Common myeloid progenitor, CD34-positive (primary cell): ENCODE measurements around the gene HSPE1.

Experiments
- CTCF ChIA-PET: fragments of 350-600 bp; sonication (Branson Sonifier 250); formaldehyde crosslinking; loops from one replicate; lab custom pipeline; 2021; ENCODE audit warnings: antibody characterized with exemption; lab: Charles Lee
- POLR2A ChIA-PET: fragments of 350-600 bp; sonication (Branson Sonifier 250); formaldehyde crosslinking; loops from one replicate; lab custom pipeline; 2021; ENCODE audit warnings: antibody characterized with exemption; lab: Charles Lee
- DNase-seq, 3 donors: peaks; one replicate each; pipeline versions ENCODE4 v3.0.0 to v3.0.0-alpha.2; 2013
- H3K27ac ChIP-seq, 2 experiments: 1 replicate in 1 of 2; 2 replicates in 1 of 2; pipeline ENCODE4 v1.7.0; 2013; ENCODE audit warnings: inconsistent platforms in 2 of 2, low read length in 2 of 2, mild to moderate bottlenecking in 2 of 2, low read depth in 1 of 2, moderate library complexity in 1 of 2; ENCODE audit not compliant: severe bottlenecking in 2 of 2, insufficient read depth in 1 of 2, poor library complexity in 1 of 2
- H3K27me3 ChIP-seq, 5 experiments: replicated peaks in 2 of 5; 1 replicate in 3 of 5; 2 replicates in 2 of 5; pipeline versions ENCODE4 v1.6.1 to v1.7.0; 2013; ENCODE audit warnings: low read length in 4 of 5, mild to moderate bottlenecking in 2 of 5, moderate library complexity in 2 of 5, inconsistent platforms in 1 of 5; ENCODE audit not compliant: insufficient read depth in 5 of 5, control insufficient read depth in 4 of 5
- H3K36me3 ChIP-seq, 4 experiments: 1 replicate in 2 of 4; 2 replicates in 2 of 4; pipeline versions ENCODE4 v1.6.1 to v1.7.0; 2013; ENCODE audit warnings: low read length in 3 of 4, control low read depth in 1 of 4, mild to moderate bottlenecking in 1 of 4; ENCODE audit not compliant: control insufficient read depth in 4 of 4, insufficient read depth in 4 of 4
- H3K4me1 ChIP-seq, 4 experiments: 1 replicate in 3 of 4; 2 replicates in 1 of 4; pipeline versions ENCODE4 v1.6.1 to v1.7.1; 2013; ENCODE audit warnings: low read length in 3 of 4, mild to moderate bottlenecking in 3 of 4, control low read depth in 1 of 4, inconsistent platforms in 1 of 4, moderate library complexity in 1 of 4; ENCODE audit not compliant: control insufficient read depth in 4 of 4, insufficient read depth in 4 of 4; ENCODE audit errors: control extremely low read depth in 1 of 4
- H3K4me3 ChIP-seq, 7 experiments: 1 replicate in 4 of 7; 2 replicates in 3 of 7; pipeline versions ENCODE4 v1.5.1 to v1.7.0; 2013; ENCODE audit warnings: mild to moderate bottlenecking in 7 of 7, low read length in 6 of 7, moderate library complexity in 6 of 7, inconsistent platforms in 2 of 7, low read depth in 2 of 7, control low read depth in 1 of 7; ENCODE audit not compliant: insufficient read depth in 4 of 7, control insufficient read depth in 1 of 7; ENCODE audit errors: extremely low read depth in 1 of 7
- H3K9me3 ChIP-seq, 5 experiments: 1 replicate in 4 of 5; 2 replicates in 1 of 5; pipeline versions ENCODE4 v1.6.1 to v1.7.1; 2013; ENCODE audit warnings: low read length in 4 of 5, mild to moderate bottlenecking in 2 of 5, inconsistent platforms in 1 of 5, low read depth in 1 of 5, moderate library complexity in 1 of 5; ENCODE audit not compliant: control insufficient read depth in 4 of 5, insufficient read depth in 2 of 5; ENCODE audit errors: control extremely low read depth in 1 of 5
- WGBS: methylation state at CpG from one replicate; pipeline ENCODE4 v1.1.5; 2013; ENCODE audit not compliant: insufficient coverage; 5-methylcytosine and 5-hydroxymethylcytosine counted together

HSPE1 gene

GRCh38 chr2:197497326-197497725 lies 2.9 kb upstream of the HSPE1 start:
- POLR2A ChIA-PET: no interaction called here
- no peak for DNase-seq

GRCh38 chr2:197498235-197498936 lies 1.8 kb upstream of the HSPE1 start:
- peak overlapping the region; percentile 52 to 97 (median 84) for H3K4me3 ChIP-seq
- ChIA-PET CTCF (no interaction called here), POLR2A (interaction anchor here (1.8 to 3.9 kb wide), 2 partner anchors 18 to 63 kb away, joined by 9 to 34 read pairs; partner anchors contain the start of genes MOB4 and SF3B1)
- DNase-seq: no peak
- 21% methylated on average over 9 of the region's 14 CpGs for WGBS
- no peaks in the 10 kb centered on the region for H3K27me3 ChIP-seq
- H3K9me3 ChIP-seq: no peaks in the 10 kb centered on the region
- H3K36me3 ChIP-seq: peaks cover 22 to 60% (median 37%) of the 10 kb centered on the region in 4 experiments
- H3K27ac ChIP-seq: peak overlapping the region; percentile 73 to 93
- H3K4me1 ChIP-seq: peaks cover 15 to 48% (median 31%) of the 10 kb centered on the region in 4 experiments

More at GRCh38 chr2:197497326-197497725, 2.9 kb upstream of the HSPE1 start:
- CTCF ChIA-PET: no interaction called here
- H3K9me3 ChIP-seq: no peaks in the 10 kb centered on the region
- H3K27me3 ChIP-seq: no peaks in the 10 kb centered on the region
- H3K36me3 ChIP-seq: peaks cover 25 to 64% (median 42%) of the 10 kb centered on the region in 4 experiments
- peak overlapping the region in 3 of 7 experiments; percentile 84 to 97 (median 92) for H3K4me3 ChIP-seq
- peaks cover 14 to 48% (median 29%) of the 10 kb centered on the region in 4 experiments for H3K4me1 ChIP-seq
- WGBS: 67% methylated on average over 1 of the region's 2 CpGs
- H3K27ac ChIP-seq: no peak overlapping the region

GRCh38 chr2:197498937-197499593 lies 1.1 kb upstream of the HSPE1 start:
- Histone ChIP-seq H3K4me1 (peaks cover 15 to 48% (median 31%) of the 10 kb centered on the region in 4 experiments), H3K4me3 (peak overlapping the region; percentile 52 to 97 (median 84)), H3K9me3 (no peaks in the 10 kb centered on the region), H3K27me3 (no peaks in the 10 kb centered on the region), H3K36me3 (peaks cover 26 to 61% (median 34%) of the 10 kb centered on the region in 4 experiments), H3K27ac (peak overlapping the region; percentile 73 to 93)
- WGBS: 0% methylated on average over 43 of the region's 46 CpGs
- ChIA-PET POLR2A (interaction anchor here (0.8 to 3.9 kb wide), 4 partner anchors 9 to 65 kb away, joined by 4 to 34 read pairs (median 7); partner anchors contain the start of genes MOB4 and SF3B1), CTCF (no interaction called here)
- peak in 2 of 3 donors; percentile 61 to 63 for DNase-seq

- peak in 2 of 3 donors; percentile 20 to 34 for DNase-seq
- Histone ChIP-seq H3K9me3 (no peaks in the 10 kb centered on the region), H3K27me3 (no peaks in the 10 kb centered on the region), H3K4me1 (peaks cover 15 to 48% (median 29%) of the 10 kb centered on the region in 4 experiments), H3K36me3 (peaks cover 15 to 53% (median 26%) of the 10 kb centered on the region in 4 experiments), H3K4me3 (peak overlapping the region; percentile 56 to 97 (median 90)), H3K27ac (peak overlapping the region; percentile 75 to 93)
- ChIA-PET CTCF (interaction anchor here (1.7 kb wide), 1 partner anchor 13 kb away, joined by 5 read pairs; no protein-coding TSS in a partner anchor), POLR2A (interaction anchor here (0.6 to 3.9 kb wide), 4 partner anchors 16 to 65 kb away, joined by 4 to 34 read pairs (median 6); partner anchors contain the start of genes MOB4 and SF3B1)
- 0% methylated on average over 23 of the region's 30 CpGs for WGBS
Observed at GRCh38 chr2:197500503-197501131, 438 bp downstream of the HSPE1 start.

GRCh38 chr2:197502201-197502600 lies 2.0 kb downstream of the HSPE1 start:
- DNase-seq: no peak
- H3K36me3 ChIP-seq: peaks cover 5 to 38% (median 15%) of the 10 kb centered on the region in 4 experiments
- no peaks in the 10 kb centered on the region for H3K27me3 ChIP-seq
- H3K4me3 ChIP-seq: peak overlapping the region in 2 of 7 experiments; percentile 84 to 97
- peak overlapping the region in 1 of 2 experiments; percentile 93 for H3K27ac ChIP-seq
- ChIA-PET CTCF (interaction anchor here (0.9 to 2.0 kb wide), 3 partner anchors 11 to 100 kb away, joined by 3 to 8 read pairs (median 5); partner anchors contain the start of gene MOB4), POLR2A (no interaction called here)
- H3K9me3 ChIP-seq: no peaks in the 10 kb centered on the region
- 89% methylated on average over 3 of the region's 4 CpGs for WGBS
- H3K4me1 ChIP-seq: peaks cover 15 to 37% (median 19%) of the 10 kb centered on the region in 4 experiments

DNA sequence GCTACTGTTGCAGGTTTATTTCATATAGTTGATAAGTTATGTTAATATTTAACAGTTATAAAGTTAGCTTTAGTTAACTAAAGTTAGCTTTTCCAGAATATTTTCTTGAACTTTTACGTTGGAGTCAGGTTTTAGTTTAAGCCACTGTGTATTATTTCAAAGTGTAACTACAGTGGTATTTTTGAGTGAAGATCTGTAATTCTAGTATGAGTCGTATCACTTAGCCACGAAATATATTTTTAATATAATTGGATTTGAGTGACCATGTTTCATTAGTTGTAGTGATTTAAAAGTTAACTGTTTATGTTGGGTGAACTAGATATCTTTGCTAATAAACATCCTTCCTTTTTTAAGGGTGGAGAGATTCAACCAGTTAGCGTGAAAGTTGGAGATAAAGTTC lies 2.5 kb downstream of the HSPE1 start:
- ChIA-PET POLR2A (no interaction called here), CTCF (interaction anchor here (0.9 to 2.0 kb wide), 3 partner anchors 11 to 99 kb away, joined by 3 to 8 read pairs (median 5); partner anchors contain the start of gene MOB4)
- Histone ChIP-seq H3K27me3 (no peaks in the 10 kb centered on the region), H3K27ac (peak overlapping the region in 1 of 2 experiments; percentile 93), H3K36me3 (peaks cover 5 to 33% (median 15%) of the 10 kb centered on the region in 4 experiments), H3K9me3 (no peaks in the 10 kb centered on the region), H3K4me3 (peak overlapping the region in 1 of 7 experiments; percentile 84), H3K4me1 (peaks cover 15 to 33% (median 15%) of the 10 kb centered on the region in 4 experiments)
- DNase-seq: no peak
- WGBS: 80% methylated on average over 2 of the region's 4 CpGs
